ENCODE measurements around the gene KANSL3.
"Not testable (repeated sequence)": the region's sequence is repeated elsewhere in the genome, so short reads cannot be mapped to it uniquely, and the experiment has no call there.

Gene KANSL3

GRCh38 chr2:96554293-96555145 lies 83.6 kb downstream of the KANSL3 start:
- peak; percentile 53 for DNase-seq (ENCODE audit: low read depth)
- no peak overlapping the region for H3K4me3 ChIP-seq (ENCODE audit: control insufficient read depth, low read depth, low read length)
- peak; percentile 81 for TF ChIP-seq CTCF (conservative IDR thresholded peaks at IDR 0.05; ENCODE audit: control insufficient read depth, insufficient read depth, low read depth, low read length)

GRCh38 chr2:96553957-96554292 lies 84.2 kb downstream of the KANSL3 start:
- DNase-seq (ENCODE audit: low read depth); H3K4me3 ChIP-seq (ENCODE audit: control insufficient read depth, low read depth, low read length): not testable (repeated sequence)

- H3K4me3 ChIP-seq (ENCODE audit: control insufficient read depth, low read depth, low read length) = no peak overlapping the region
- TF ChIP-seq CTCF (conservative IDR thresholded peaks at IDR 0.05; ENCODE audit: control insufficient read depth, insufficient read depth, low read depth, low read length) = no peak
- DNase-seq (ENCODE audit: low read depth) = no peak
These were observed 84.7 kb downstream of the KANSL3 start for GRCh38 chr2:96553176-96553956.

GRCh38 chr2:96552315-96553175 lies 85.6 kb downstream of the KANSL3 start:
- no peak for TF ChIP-seq CTCF (conservative IDR thresholded peaks at IDR 0.05; ENCODE audit: control insufficient read depth, insufficient read depth, low read depth, low read length)
- no peak for DNase-seq (ENCODE audit: low read depth)
- H3K4me3 ChIP-seq (ENCODE audit: control insufficient read depth, low read depth, low read length) = no peak overlapping the region

GRCh38 chr2:96551605-96552314 lies 86.4 kb downstream of the KANSL3 start:
- no peak for DNase-seq (ENCODE audit: low read depth)
- TF ChIP-seq CTCF (conservative IDR thresholded peaks at IDR 0.05; ENCODE audit: control insufficient read depth, insufficient read depth, low read depth, low read length) = no peak
- H3K4me3 ChIP-seq (ENCODE audit: control insufficient read depth, low read depth, low read length) = no peak overlapping the region

- no peak for TF ChIP-seq CTCF (conservative IDR thresholded peaks at IDR 0.05; ENCODE audit: control insufficient read depth, insufficient read depth, low read depth, low read length)
- no peak overlapping the region for H3K4me3 ChIP-seq (ENCODE audit: control insufficient read depth, low read depth, low read length)
- DNase-seq (ENCODE audit: low read depth) = no peak
These were observed 87.1 kb downstream of the KANSL3 start for GRCh38 chr2:96550787-96551604.
